MCF 10A (cell line): Measurements from ENCODE around the gene SENP6. TPM values are rescaled to one million over a fixed set of nuclear protein-coding genes. Genes with fewer than 3 reads are reported as not detected.
"Not testable (repeated sequence)": the region's sequence is repeated elsewhere in the genome, so short reads cannot be mapped to it uniquely, and the experiment has no call there.

ENCODE experiments used
- BruUV-seq: library from RNA; stranded (reverse); fragments of 400-500 nt; replicated peaks from 2 replicates; lab custom pipeline; 2021; lab: Mats Ljungman, UMichigan
- CTCF ChIA-PET: fragments of 300-600 bp; sonication (Branson Sonifier 250); formaldehyde crosslinking; extraction: SDS; loops from one replicate; lab custom pipeline; 2021; ENCODE audit warnings: antibody characterized with exemption, inconsistent platforms; lab: Yijun Ruan, JAX
- POLR2A ChIA-PET: fragments of 300-600, 350-650 bp; sonication (Branson Sonifier 250); formaldehyde crosslinking; extraction: SDS; loops from one replicate; lab custom pipeline; 2020; ENCODE audit warnings: antibody characterized with exemption, inconsistent platforms; lab: Yijun Ruan, JAX
- DNase-seq: peaks from one replicate; pipeline ENCODE4 v3.0.0-alpha.2; 2018; ENCODE audit not compliant: unreplicated experiment
- H3K27ac Mint-ChIP-seq: one replicate; pipeline ENCODE4 v1.8.0; 2022; ENCODE audit warnings: mild to moderate bottlenecking, low read depth, mixed read lengths; ENCODE audit not compliant: unreplicated experiment
- H3K27me3 Mint-ChIP-seq: one replicate; pipeline ENCODE4 v1.8.0; 2022; ENCODE audit warnings: mixed read lengths; ENCODE audit not compliant: insufficient read depth, unreplicated experiment
- H3K36me3 Mint-ChIP-seq: one replicate; pipeline ENCODE4 v1.8.0; 2022; ENCODE audit warnings: mild to moderate bottlenecking, moderate library complexity, mixed read lengths; ENCODE audit not compliant: insufficient read depth, unreplicated experiment
- H3K4me1 Mint-ChIP-seq: one replicate; pipeline ENCODE4 v1.8.0; 2022; ENCODE audit warnings: mixed read lengths; ENCODE audit not compliant: insufficient read depth, unreplicated experiment
- H3K4me3 Mint-ChIP-seq: one replicate; pipeline ENCODE4 v1.8.0; 2022; ENCODE audit warnings: mild to moderate bottlenecking, moderate library complexity, mixed read lengths; ENCODE audit not compliant: unreplicated experiment
- H3K9me3 Mint-ChIP-seq: one replicate; pipeline ENCODE4 v1.8.0; 2022; ENCODE audit warnings: mixed read lengths; ENCODE audit not compliant: unreplicated experiment
- intact Hi-C: fragments of 100-400 bp; cut with micrococcal nuclease; formaldehyde crosslinking; loops from 2 replicates; pipeline ENCODE4 v1.14.1; 2022
- total RNA-seq: library from RNA; stranded (reverse); gene quantifications from 2 replicates; pipeline ENCODE4 v1.2.3, GENCODE V29; 2022
- TF ChIP-seq, protein P1 (sequence below): fragments of 200-600 bp; IDR thresholded peaks from one replicate; pipeline ENCODE4 v1.8.0; 2022; ENCODE audit warnings: antibody characterized with exemption, mild to moderate bottlenecking; ENCODE audit not compliant: unreplicated experiment

SENP6 gene
- total RNA-seq, 1 experiment from 2014 or later: 101 TPM

DNA sequence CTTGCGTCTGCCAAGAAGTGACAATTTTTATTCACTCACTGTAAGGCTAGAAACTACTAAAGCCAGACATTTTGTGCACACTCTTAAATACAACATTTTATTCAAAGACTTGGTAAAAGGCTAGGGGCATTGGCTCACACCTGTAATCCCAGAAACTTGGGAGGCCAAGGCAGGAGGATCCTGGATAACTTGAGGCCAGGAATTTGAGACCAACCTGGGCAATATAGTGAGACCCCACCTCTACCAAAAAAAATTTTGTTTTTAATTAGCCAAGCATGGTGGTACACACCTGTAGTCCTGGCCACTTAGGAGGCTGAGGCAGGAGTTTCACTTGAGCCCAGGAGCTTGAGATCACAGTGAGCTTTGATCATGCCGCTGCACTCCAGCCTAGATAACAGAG is 11.3 kb upstream of the SENP6 start:
- CTCF ChIA-PET: interaction anchor here (0.6 kb wide), 1 partner anchor 34 kb away, joined by 4 read pairs; no protein-coding TSS in a partner anchor
- H3K4me1 Mint-ChIP-seq: no peaks in the 10 kb centered on the region
- no peaks in the 10 kb centered on the region for H3K27me3 Mint-ChIP-seq
- H3K4me3 Mint-ChIP-seq: no peak overlapping the region
- DNase-seq: no peak
- H3K36me3 Mint-ChIP-seq: no peaks in the 10 kb centered on the region
- TF ChIP-seq, protein P1, sequence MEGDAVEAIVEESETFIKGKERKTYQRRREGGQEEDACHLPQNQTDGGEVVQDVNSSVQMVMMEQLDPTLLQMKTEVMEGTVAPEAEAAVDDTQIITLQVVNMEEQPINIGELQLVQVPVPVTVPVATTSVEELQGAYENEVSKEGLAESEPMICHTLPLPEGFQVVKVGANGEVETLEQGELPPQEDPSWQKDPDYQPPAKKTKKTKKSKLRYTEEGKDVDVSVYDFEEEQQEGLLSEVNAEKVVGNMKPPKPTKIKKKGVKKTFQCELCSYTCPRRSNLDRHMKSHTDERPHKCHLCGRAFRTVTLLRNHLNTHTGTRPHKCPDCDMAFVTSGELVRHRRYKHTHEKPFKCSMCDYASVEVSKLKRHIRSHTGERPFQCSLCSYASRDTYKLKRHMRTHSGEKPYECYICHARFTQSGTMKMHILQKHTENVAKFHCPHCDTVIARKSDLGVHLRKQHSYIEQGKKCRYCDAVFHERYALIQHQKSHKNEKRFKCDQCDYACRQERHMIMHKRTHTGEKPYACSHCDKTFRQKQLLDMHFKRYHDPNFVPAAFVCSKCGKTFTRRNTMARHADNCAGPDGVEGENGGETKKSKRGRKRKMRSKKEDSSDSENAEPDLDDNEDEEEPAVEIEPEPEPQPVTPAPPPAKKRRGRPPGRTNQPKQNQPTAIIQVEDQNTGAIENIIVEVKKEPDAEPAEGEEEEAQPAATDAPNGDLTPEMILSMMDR: no peak
- no peaks in the 10 kb centered on the region for H3K9me3 Mint-ChIP-seq
- no peak overlapping the region for H3K27ac Mint-ChIP-seq
- POLR2A ChIA-PET: interaction anchor here (0.7 to 1.0 kb wide), 2 partner anchors 13 to 16 kb away, joined by 4 read pairs; no protein-coding TSS in a partner anchor
- BruUV-seq: no TSS peak
- intact Hi-C loops: no loop called here

DNA sequence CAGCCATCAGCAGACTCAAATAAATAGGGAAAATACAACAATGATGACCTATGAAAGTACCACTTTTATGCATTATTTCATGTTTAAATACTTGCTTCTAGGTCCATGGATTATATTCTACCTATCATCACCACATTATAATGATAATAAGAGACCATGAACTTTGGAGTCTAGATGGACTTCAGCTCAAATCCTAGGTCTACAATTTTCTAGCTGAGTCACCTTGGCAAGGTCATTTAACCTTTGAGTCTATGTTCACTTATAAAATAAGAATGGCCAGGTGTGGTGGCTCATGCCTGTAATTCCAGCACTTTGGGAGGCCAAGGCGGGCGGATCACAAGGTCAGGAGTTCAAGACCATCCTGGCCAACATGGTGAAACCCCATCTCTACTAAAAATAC is 5.3 kb upstream of the SENP6 start:
- H3K27me3 Mint-ChIP-seq, H3K27ac Mint-ChIP-seq, BruUV-seq, H3K36me3 Mint-ChIP-seq, H3K4me1 Mint-ChIP-seq, H3K9me3 Mint-ChIP-seq, intact Hi-C loops, H3K4me3 Mint-ChIP-seq, POLR2A ChIA-PET, DNase-seq: not testable (repeated sequence)
- CTCF ChIA-PET: interaction anchor here (0.6 to 0.9 kb wide), 2 partner anchors 69 to 100 kb away, joined by 3 to 6 read pairs; no protein-coding TSS in a partner anchor

DNA sequence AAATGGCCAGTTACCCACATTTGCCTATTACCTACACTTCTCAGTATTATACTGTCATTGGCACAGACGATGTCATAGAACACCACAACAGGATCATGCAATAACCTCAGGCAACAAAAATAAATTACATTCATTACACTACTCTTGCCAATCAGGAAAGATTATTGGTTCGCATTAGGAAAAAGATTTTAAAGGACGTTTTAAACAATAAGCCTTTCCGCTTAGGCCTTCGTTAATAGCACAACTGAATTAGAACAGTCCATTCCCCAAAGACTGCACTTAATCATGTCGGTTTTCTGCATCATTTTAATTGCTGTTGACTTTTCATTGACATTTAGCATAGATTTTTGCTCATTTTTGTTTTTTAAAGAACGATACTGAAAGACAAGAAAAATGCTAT is 912 bp upstream of the SENP6 start:
- no TSS peak for BruUV-seq
- Mint-ChIP-seq H3K27me3 (no peaks in the 10 kb centered on the region), H3K4me3 (peak overlapping the region; percentile 97), H3K36me3 (peaks cover 7% of the 10 kb centered on the region), H3K4me1 (peaks cover 8% of the 10 kb centered on the region), H3K27ac (peak overlapping the region; percentile 100), H3K9me3 (peaks cover 7% of the 10 kb centered on the region)
- POLR2A ChIA-PET: interaction anchor here (0.7 to 3.5 kb wide), 4 partner anchors 19 to 357 kb away, joined by 3 to 22 read pairs (median 10); partner anchors contain the start of gene COX7A2
- TF ChIP-seq, protein P1: no peak
- DNase-seq: no peak
- CTCF ChIA-PET: interaction anchor here (0.6 to 0.8 kb wide), 2 partner anchors 102 to 392 kb away, joined by 3 read pairs; no protein-coding TSS in a partner anchor
- intact Hi-C loops: no loop called here

DNA sequence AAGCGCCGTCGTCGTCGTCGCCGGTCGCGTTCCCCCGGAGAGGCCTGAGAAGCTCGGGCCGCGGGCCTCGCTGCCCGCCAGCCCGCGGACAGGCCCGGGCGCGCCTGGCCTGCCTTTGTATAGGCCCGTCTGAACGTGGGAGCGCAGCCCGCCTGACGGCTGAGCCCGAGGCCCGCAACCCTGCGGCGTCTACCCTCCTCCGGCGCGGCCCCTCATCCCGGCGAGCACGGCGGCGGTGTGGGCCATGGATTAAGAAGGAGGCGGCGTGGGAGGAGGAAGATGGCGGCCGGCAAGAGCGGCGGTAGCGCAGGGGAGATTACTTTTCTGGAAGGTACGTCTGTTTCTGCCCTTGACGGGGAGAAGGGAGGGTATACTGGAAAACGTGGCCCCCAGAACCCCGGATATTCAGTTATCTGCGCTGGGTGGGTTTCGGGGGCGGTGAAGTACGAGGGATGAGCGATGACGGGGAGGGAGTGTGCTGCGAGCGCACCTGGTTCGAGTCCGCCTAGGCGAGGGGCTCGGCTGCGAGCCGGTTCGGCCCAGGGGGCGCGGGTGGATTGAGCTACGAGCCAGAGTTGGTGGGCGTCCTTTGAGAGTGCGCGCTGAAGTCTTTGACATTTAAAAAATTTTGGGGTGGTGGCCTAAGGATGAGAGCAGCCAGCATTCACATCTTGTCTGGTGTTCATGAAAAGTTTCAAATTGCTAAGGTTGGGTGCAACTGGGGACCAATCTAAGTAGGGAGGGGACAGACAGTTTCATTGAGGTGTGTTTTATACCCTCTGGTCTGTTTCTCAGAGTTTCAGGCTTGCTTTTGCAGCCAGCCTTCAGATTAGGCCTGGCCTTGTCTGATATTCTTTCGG is 796 bp downstream of the SENP6 start:
- intact Hi-C loops: no loop called here
- peak overlapping the region; percentile 97 for H3K4me3 Mint-ChIP-seq
- DNase-seq: peak; percentile 52
- BruUV-seq: no TSS peak
- TF ChIP-seq, protein P1: no peak
- H3K27me3 Mint-ChIP-seq: no peaks in the 10 kb centered on the region
- peaks cover 7% of the 10 kb centered on the region for H3K9me3 Mint-ChIP-seq
- POLR2A ChIA-PET: interaction anchor here (0.6 to 3.5 kb wide), 19 partner anchors 8 to 358 kb away, joined by 3 to 24 read pairs (median 4); partner anchors contain the start of genes COX7A2 and TMEM30A
- H3K36me3 Mint-ChIP-seq: peaks cover 7% of the 10 kb centered on the region
- CTCF ChIA-PET: interaction anchor here (0.6 to 0.8 kb wide), 4 partner anchors 18 to 1658 kb away, joined by 3 to 4 read pairs (median 3); no protein-coding TSS in a partner anchor
- H3K4me1 Mint-ChIP-seq: peaks cover 24% of the 10 kb centered on the region
- peak overlapping the region; percentile 100 for H3K27ac Mint-ChIP-seq
